Keratinocyte (primary cell): ENCODE data around the gene IL1RAPL2. TPM values are rescaled to one million over a fixed set of nuclear protein-coding genes. Genes with fewer than 3 reads are reported as not detected.
A peak's percentile ranks its signal among the peaks of the same experiment; 100 is the strongest.

Source experiments
- DNase-seq: peaks from one replicate; pipeline ENCODE4 v3.0.0-alpha.2; 2011; ENCODE audit warnings: low read depth, missing footprints, low spot score
- FAIRE-seq: peaks from 2 replicates; lab custom pipeline; 2011; peaks lifted over from hg19 to GRCh38; lab: Jason Lieb, UNC
- H2AFZ ChIP-seq: 2 replicates; pipeline ENCODE4 v1.6.0; 2012; ENCODE audit warnings: low read length, control low read depth, inconsistent platforms; ENCODE audit not compliant: control insufficient read depth
- H3K27ac ChIP-seq: 2 replicates; pipeline ENCODE4 v1.5.1; 2011; ENCODE audit warnings: low read length; ENCODE audit not compliant: control insufficient read depth, insufficient read depth
- H3K27me3 ChIP-seq: 3 replicates; pipeline ENCODE4 v1.6.0; 2011; ENCODE audit warnings: low read length; ENCODE audit not compliant: control insufficient read depth, insufficient read depth; ENCODE audit errors: extremely low read depth
- H3K36me3 ChIP-seq, 2 experiments: 2 replicates in 1 of 2; 3 replicates in 1 of 2; pipeline ENCODE4 v1.5.1; 2011; ENCODE audit warnings: low read length in 2 of 2, mild to moderate bottlenecking in 1 of 2; ENCODE audit not compliant: control insufficient read depth in 2 of 2, insufficient read depth in 2 of 2; ENCODE audit errors: extremely low read depth in 1 of 2
- H3K4me1 ChIP-seq: 3 replicates; pipeline ENCODE4 v1.5.1; 2011; ENCODE audit warnings: low read length; ENCODE audit not compliant: control insufficient read depth, insufficient read depth; ENCODE audit errors: extremely low read depth
- H3K4me2 ChIP-seq: 3 replicates; pipeline ENCODE4 v1.6.0; 2011; ENCODE audit warnings: low read depth, low read length; ENCODE audit not compliant: control insufficient read depth, insufficient read depth; ENCODE audit errors: extremely low read depth
- H3K4me3 ChIP-seq, 3 experiments: fragments of 200-600 bp in 1 of 3; sonication (generic) in 1 of 3; 2 replicates in 2 of 3; 3 replicates in 1 of 3; pipeline ENCODE4 v1.5.1; 2011 to 2016; ENCODE audit warnings: low read length in 3 of 3, mild to moderate bottlenecking in 3 of 3, control low read depth in 2 of 3, inconsistent platforms in 1 of 3, low read depth in 1 of 3, mixed read lengths in 1 of 3, mixed run types in 1 of 3, moderate library complexity in 1 of 3; ENCODE audit not compliant: control insufficient read depth in 2 of 3, insufficient read depth in 2 of 3; ENCODE audit errors: extremely low read depth in 1 of 3
- H3K79me2 ChIP-seq: 2 replicates; pipeline ENCODE4 v1.6.0; 2012; ENCODE audit warnings: low read length; ENCODE audit not compliant: control insufficient read depth, insufficient read depth
- H3K9ac ChIP-seq: 3 replicates; pipeline ENCODE4 v1.6.0; 2011; ENCODE audit warnings: low read length; ENCODE audit not compliant: control insufficient read depth, insufficient read depth; ENCODE audit errors: extremely low read depth
- H3K9me1 ChIP-seq: 3 replicates; pipeline ENCODE4 v1.6.0; 2011; ENCODE audit warnings: low read length; ENCODE audit not compliant: control insufficient read depth, insufficient read depth; ENCODE audit errors: extremely low read depth
- H3K9me3 ChIP-seq: 2 replicates; pipeline ENCODE4 v1.5.1; 2012; ENCODE audit warnings: low read depth, low read length; ENCODE audit not compliant: control insufficient read depth
- H4K20me1 ChIP-seq: 3 replicates; pipeline ENCODE4 v1.6.0; 2011; ENCODE audit warnings: low read length; ENCODE audit not compliant: control insufficient read depth, insufficient read depth; ENCODE audit errors: extremely low read depth
- CTCF ChIP-seq, 3 experiments: IDR thresholded peaks in 1 of 3; conservative IDR thresholded peaks in 1 of 3; optimal IDR thresholded peaks in 1 of 3; 2 replicates in 2 of 3; 3 replicates in 1 of 3; pipeline versions ENCODE3 to v1.5.1; 2011; ENCODE audit warnings: low read length in 3 of 3, mild to moderate bottlenecking in 3 of 3, moderate library complexity in 2 of 3, control low read depth in 1 of 3, inconsistent platforms in 1 of 3; ENCODE audit not compliant: insufficient read depth in 2 of 3; ENCODE audit errors: extremely low read depth in 1 of 3
- EZH2 ChIP-seq: IDR thresholded peaks from one replicate; pipeline ENCODE4 v1.6.1; 2012; ENCODE audit warnings: inconsistent platforms, mild to moderate bottlenecking, low read length, moderate library complexity
- dilution Hi-C: fragments of 300-500 bp; cut with MboI; formaldehyde crosslinking; loops from one replicate; pipeline ENCODE4 v1.7.0; 2020; ENCODE audit warnings: low sequenced_read_pairs; ENCODE audit not compliant: extremely low pct_ligation_motif_present
- polyA plus RNA-seq, 5 experiments: library from polyadenylated mRNA; depleted of rRNA in 3 of 5; stranded (reverse) in 3 of 5; stranded (forward) in 1 of 5; unstranded in 1 of 5; fragments of >200 nt; gene quantifications; 1 replicate in 1 of 5; 2 replicates in 3 of 5; 3 replicates in 1 of 5; pipeline versions ENCODE4 v1.2.1 to v1.2.3, GENCODE V29; 2011 to 2012; ENCODE audit warnings: missing spikeins in 2 of 5, low read depth in 1 of 5, low replicate concordance in 1 of 5

The IL1RAPL2 gene
- polyA plus RNA-seq, 1 donor (not counting 4 experiments of a cell fraction or from before 2014, with no cell fraction given): 0.24 TPM

GRCh38 chrX:104795804-104796203 lies 229.8 kb downstream of the IL1RAPL2 start:
- Histone ChIP-seq H3K79me2 (no peaks in the 10 kb centered on the region), H3K27ac (no peak overlapping the region), H3K4me2 (no peak overlapping the region), H3K9me3 (no peaks in the 10 kb centered on the region), H3K36me3 (no peaks in the 10 kb centered on the region), H3K27me3 (no peaks in the 10 kb centered on the region), H3K9ac (no peak overlapping the region), H4K20me1 (no peaks in the 10 kb centered on the region), H3K9me1 (no peaks in the 10 kb centered on the region), H3K4me1 (no peaks in the 10 kb centered on the region), H2AFZ (no peak overlapping the region), H3K4me3 (no peak overlapping the region)
- no peak for DNase-seq
- FAIRE-seq: no peak
- dilution Hi-C loops: no loop called here
- TF ChIP-seq CTCF (optimal IDR thresholded peaks at IDR 0.05 in 1 of 3, IDR thresholded peaks at IDR 0.05 in 1 of 3, conservative IDR thresholded peaks at IDR 0.05 in 1 of 3; ENCODE audit: extremely low read depth in 1 of 3, insufficient read depth in 2 of 3, low read length in 3 of 3) (no peak), EZH2 (no peak)

- DNase-seq: no peak
- H3K9me3 ChIP-seq: no peaks in the 10 kb centered on the region
- no peak for FAIRE-seq
Measured at GRCh38 chrX:104803219-104803618, 237.2 kb downstream of the IL1RAPL2 start.

More at GRCh38 chrX:104803219-104803618, 237.2 kb downstream of the IL1RAPL2 start:
- no peaks in the 10 kb centered on the region for H3K9me1 ChIP-seq
- H3K9ac ChIP-seq: no peak overlapping the region
- no peaks in the 10 kb centered on the region for H3K27me3 ChIP-seq
- dilution Hi-C loops: no loop called here
- H3K79me2 ChIP-seq: no peaks in the 10 kb centered on the region
- no peaks in the 10 kb centered on the region for H4K20me1 ChIP-seq
- H3K4me3 ChIP-seq: no peak overlapping the region
- H2AFZ ChIP-seq: no peak overlapping the region
- H3K4me1 ChIP-seq: peaks cover 3% of the 10 kb centered on the region
- no peak for TF ChIP-seq EZH2
- no peak for TF ChIP-seq CTCF (optimal IDR thresholded peaks at IDR 0.05 in 1 of 3, IDR thresholded peaks at IDR 0.05 in 1 of 3, conservative IDR thresholded peaks at IDR 0.05 in 1 of 3; ENCODE audit: extremely low read depth in 1 of 3, insufficient read depth in 2 of 3, low read length in 3 of 3)
- no peak overlapping the region for H3K27ac ChIP-seq
- peak overlapping the region; percentile 28 for H3K4me2 ChIP-seq
- no peaks in the 10 kb centered on the region for H3K36me3 ChIP-seq
